GM12878 (cell line): ENCODE results near the gene ARL15.

Source experiments
- EED ChIP-seq: sonication (generic); IDR thresholded peaks from 2 replicates; pipeline ENCODE4 v1.6.1; 2016; ENCODE audit warnings: antibody characterized with exemption, low read depth
- EP300 ChIP-seq, 2 experiments: fragments of 150-350 bp in 1 of 2; IDR thresholded peaks; 2 replicates each; pipeline ENCODE4 v1.6.1; 2011 to 2012; ENCODE audit warnings: low read depth in 2 of 2, low read length in 2 of 2, borderline replicate concordance in 1 of 2, improper control_type of control experiment in 1 of 2, inconsistent platforms in 1 of 2; ENCODE audit not compliant: control insufficient read depth in 1 of 2
- STAT3 ChIP-seq: IDR thresholded peaks from 2 replicates; pipeline ENCODE4 v1.6.1; 2011; ENCODE audit warnings: low read depth, low read length, improper control_type of control experiment
- TF ChIP-seq, protein P1 (sequence below), 3 experiments: IDR thresholded peaks in 2 of 3; conservative IDR thresholded peaks in 1 of 3; 2 replicates each; pipeline ENCODE4 v1.5.1; 2011; ENCODE audit warnings: low read depth in 3 of 3, low read length in 3 of 3, mild to moderate bottlenecking in 3 of 3, control low read depth in 2 of 3, moderate library complexity in 2 of 3, inconsistent platforms in 1 of 3, mixed read lengths in 1 of 3; ENCODE audit not compliant: control insufficient read depth in 2 of 3, insufficient read depth in 1 of 3; ENCODE audit errors: extremely low read depth in 1 of 3
- TF ChIP-seq, protein P2 (sequence below): IDR thresholded peaks from 2 replicates; pipeline ENCODE4 v1.6.1; 2012; ENCODE audit warnings: low read length, inconsistent platforms

DNA sequence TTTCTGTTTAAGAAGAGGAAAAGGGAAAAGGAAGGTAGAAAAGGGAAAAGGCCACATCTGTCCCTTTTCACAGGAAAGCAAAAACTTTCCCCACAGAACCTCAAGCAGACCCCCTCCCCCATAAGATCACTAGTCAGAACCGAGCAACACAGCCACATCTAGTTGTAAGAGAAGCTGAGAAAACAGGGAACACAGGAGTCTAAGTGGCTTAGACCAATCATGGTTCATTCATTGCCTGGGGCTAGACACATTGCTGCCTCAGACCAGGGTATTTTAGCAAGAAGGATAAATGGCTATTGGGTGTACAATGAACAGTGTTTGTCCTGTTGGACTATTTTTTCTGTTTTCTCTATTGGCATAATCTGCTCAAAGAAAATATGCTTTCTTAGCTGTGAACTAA lies 98.0 kb downstream of the ARL15 start:
- TF ChIP-seq, protein P1, sequence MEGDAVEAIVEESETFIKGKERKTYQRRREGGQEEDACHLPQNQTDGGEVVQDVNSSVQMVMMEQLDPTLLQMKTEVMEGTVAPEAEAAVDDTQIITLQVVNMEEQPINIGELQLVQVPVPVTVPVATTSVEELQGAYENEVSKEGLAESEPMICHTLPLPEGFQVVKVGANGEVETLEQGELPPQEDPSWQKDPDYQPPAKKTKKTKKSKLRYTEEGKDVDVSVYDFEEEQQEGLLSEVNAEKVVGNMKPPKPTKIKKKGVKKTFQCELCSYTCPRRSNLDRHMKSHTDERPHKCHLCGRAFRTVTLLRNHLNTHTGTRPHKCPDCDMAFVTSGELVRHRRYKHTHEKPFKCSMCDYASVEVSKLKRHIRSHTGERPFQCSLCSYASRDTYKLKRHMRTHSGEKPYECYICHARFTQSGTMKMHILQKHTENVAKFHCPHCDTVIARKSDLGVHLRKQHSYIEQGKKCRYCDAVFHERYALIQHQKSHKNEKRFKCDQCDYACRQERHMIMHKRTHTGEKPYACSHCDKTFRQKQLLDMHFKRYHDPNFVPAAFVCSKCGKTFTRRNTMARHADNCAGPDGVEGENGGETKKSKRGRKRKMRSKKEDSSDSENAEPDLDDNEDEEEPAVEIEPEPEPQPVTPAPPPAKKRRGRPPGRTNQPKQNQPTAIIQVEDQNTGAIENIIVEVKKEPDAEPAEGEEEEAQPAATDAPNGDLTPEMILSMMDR (IDR thresholded peaks at IDR 0.05 in 2 of 3, conservative IDR thresholded peaks at IDR 0.05 in 1 of 3; ENCODE audit: control insufficient read depth in 2 of 3, extremely low read depth in 1 of 3, insufficient read depth in 1 of 3, low read depth in 3 of 3, low read length in 3 of 3) = no peak
- TF ChIP-seq EP300 (IDR thresholded peaks at IDR 0.05; ENCODE audit: borderline replicate concordance in 1 of 2, control insufficient read depth in 1 of 2, low read depth in 2 of 2, low read length in 2 of 2) = no peak
- no peak for TF ChIP-seq STAT3
- TF ChIP-seq, protein P2, sequence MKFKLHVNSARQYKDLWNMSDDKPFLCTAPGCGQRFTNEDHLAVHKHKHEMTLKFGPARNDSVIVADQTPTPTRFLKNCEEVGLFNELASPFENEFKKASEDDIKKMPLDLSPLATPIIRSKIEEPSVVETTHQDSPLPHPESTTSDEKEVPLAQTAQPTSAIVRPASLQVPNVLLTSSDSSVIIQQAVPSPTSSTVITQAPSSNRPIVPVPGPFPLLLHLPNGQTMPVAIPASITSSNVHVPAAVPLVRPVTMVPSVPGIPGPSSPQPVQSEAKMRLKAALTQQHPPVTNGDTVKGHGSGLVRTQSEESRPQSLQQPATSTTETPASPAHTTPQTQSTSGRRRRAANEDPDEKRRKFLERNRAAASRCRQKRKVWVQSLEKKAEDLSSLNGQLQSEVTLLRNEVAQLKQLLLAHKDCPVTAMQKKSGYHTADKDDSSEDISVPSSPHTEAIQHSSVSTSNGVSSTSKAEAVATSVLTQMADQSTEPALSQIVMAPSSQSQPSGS = no peak
- TF ChIP-seq EED = no peak
